CD14-positive monocyte (primary cell): ENCODE measurements around the gene PKDCC. TPM values are rescaled to one million over a fixed set of nuclear protein-coding genes. Genes with fewer than 3 reads are reported as not detected.

ENCODE experiments used
- DNase-seq, 3 donors: peaks; one replicate each; pipeline ENCODE4 v3.0.0-alpha.2; 2011 to 2022
- H2AFZ ChIP-seq: 2 replicates; pipeline ENCODE4 v1.6.0; 2012; ENCODE audit warnings: mild to moderate bottlenecking, low read depth, low read length, inconsistent platforms; ENCODE audit not compliant: insufficient read depth, poor library complexity, severe bottlenecking
- H3K27ac ChIP-seq, 2 donors: 1 replicate in 1 of 2; 2 replicates in 1 of 2; pipeline ENCODE4 v1.5.1; 2012 to 2013; ENCODE audit warnings: low read length in 2 of 2, control low read depth in 1 of 2, inconsistent platforms in 1 of 2, low read depth in 1 of 2, mild to moderate bottlenecking in 1 of 2
- H3K27me3 ChIP-seq, 2 donors: one replicate each; pipeline versions ENCODE4 v1.6.0 to v1.6.1; 2011 to 2013; ENCODE audit warnings: low read length in 2 of 2; ENCODE audit not compliant: control insufficient read depth in 2 of 2, insufficient read depth in 2 of 2
- H3K36me3 ChIP-seq, 2 donors: replicated peaks in 1 of 2; 1 replicate in 1 of 2; 2 replicates in 1 of 2; pipeline versions ENCODE4 v1.5.1 to v1.6.1; 2012 to 2013; ENCODE audit warnings: low read length in 2 of 2, control low read depth in 1 of 2, inconsistent platforms in 1 of 2, mild to moderate bottlenecking in 1 of 2; ENCODE audit not compliant: insufficient read depth in 2 of 2, control insufficient read depth in 1 of 2
- H3K4me1 ChIP-seq, 2 donors: 1 replicate in 1 of 2; 2 replicates in 1 of 2; pipeline versions ENCODE4 v1.5.1 to v1.6.1; 2012 to 2013; ENCODE audit warnings: low read length in 2 of 2, control low read depth in 1 of 2, inconsistent platforms in 1 of 2, mild to moderate bottlenecking in 1 of 2, moderate library complexity in 1 of 2; ENCODE audit not compliant: insufficient read depth in 2 of 2, control insufficient read depth in 1 of 2
- H3K4me2 ChIP-seq: replicated peaks from 2 replicates; pipeline ENCODE3; 2012; ENCODE audit warnings: low read length, moderate library complexity, mild to moderate bottlenecking; ENCODE audit not compliant: poor library complexity, severe bottlenecking; ENCODE audit errors: extremely low read depth
- H3K4me3 ChIP-seq, 3 experiments: fragments of 200-600 bp in 1 of 3; sonication (generic) in 1 of 3; replicated peaks in 1 of 3; 1 replicate in 2 of 3; 2 replicates in 1 of 3; pipeline ENCODE4 v1.5.1; 2011 to 2013; ENCODE audit warnings: low read length in 3 of 3, mild to moderate bottlenecking in 3 of 3, control low read depth in 2 of 3, low read depth in 2 of 3, inconsistent platforms in 1 of 3, moderate library complexity in 1 of 3
- H3K79me2 ChIP-seq: 2 replicates; pipeline ENCODE4 v1.6.0; 2012; ENCODE audit warnings: mild to moderate bottlenecking, control low read depth, inconsistent platforms, low read length, moderate library complexity; ENCODE audit not compliant: insufficient read depth
- H3K9ac ChIP-seq: 2 replicates; pipeline ENCODE4 v1.6.0; 2017; ENCODE audit warnings: low read length, mild to moderate bottlenecking; ENCODE audit not compliant: insufficient read depth, poor library complexity, severe bottlenecking
- H3K9me3 ChIP-seq, 2 donors: replicated peaks in 1 of 2; 1 replicate in 1 of 2; 2 replicates in 1 of 2; pipeline versions ENCODE4 v1.5.1 to v1.6.1; 2012 to 2013; ENCODE audit warnings: low read length in 2 of 2, control low read depth in 1 of 2; ENCODE audit not compliant: control insufficient read depth in 1 of 2, insufficient read depth in 1 of 2
- H4K20me1 ChIP-seq: 2 replicates; pipeline ENCODE4 v1.6.0; 2012; ENCODE audit warnings: mild to moderate bottlenecking, low read length, control low read depth, moderate library complexity; ENCODE audit not compliant: insufficient read depth
- H3K27ac Mint-ChIP-seq, 7 donors: one replicate each; pipeline ENCODE4 v1.8.0; 2020; ENCODE audit warnings: mild to moderate bottlenecking in 7 of 7, mixed read lengths in 7 of 7, moderate library complexity in 6 of 7, inconsistent platforms in 2 of 7
- H3K27me3 Mint-ChIP-seq, 3 donors: one replicate each; pipeline ENCODE4 v1.8.0; 2021 to 2022; ENCODE audit warnings: low read depth in 3 of 3, mild to moderate bottlenecking in 3 of 3, mixed read lengths in 3 of 3, moderate library complexity in 3 of 3, inconsistent platforms in 1 of 3
- H3K36me3 Mint-ChIP-seq, 2 donors: one replicate each; pipeline ENCODE4 v1.8.0; 2020; ENCODE audit warnings: mixed read lengths in 2 of 2, inconsistent platforms in 1 of 2, mild to moderate bottlenecking in 1 of 2
- H3K4me1 Mint-ChIP-seq: one replicate; pipeline ENCODE4 v1.8.0; 2020; ENCODE audit warnings: mild to moderate bottlenecking, mixed read lengths
- H3K4me3 Mint-ChIP-seq, 2 donors: one replicate each; pipeline ENCODE4 v1.8.0; 2020; ENCODE audit warnings: mild to moderate bottlenecking in 2 of 2, mixed read lengths in 2 of 2, moderate library complexity in 1 of 2
- H3K9me3 Mint-ChIP-seq, 7 donors: one replicate each; pipeline ENCODE4 v1.8.0; 2020 to 2022; ENCODE audit warnings: mixed read lengths in 7 of 7, mild to moderate bottlenecking in 6 of 7, moderate library complexity in 6 of 7, inconsistent platforms in 2 of 7
- CTCF ChIP-seq: fragments of 200-600 bp; IDR thresholded peaks from one replicate; pipeline ENCODE4 v1.8.0; 2022; ENCODE audit warnings: antibody characterized with exemption, mild to moderate bottlenecking
- WGBS: methylation state at CpG from one replicate; pipeline ENCODE4 v1.1.5; 2013; ENCODE audit warnings: missing lambda C conversion rate; ENCODE audit not compliant: insufficient coverage; 5-methylcytosine and 5-hydroxymethylcytosine counted together
- intact Hi-C, 2 donors: fragments of 100-400 bp; cut with micrococcal nuclease; formaldehyde crosslinking; loops; one replicate each; pipeline versions ENCODE4 v1.15.0 to v1.15.1; 2023
- polyA plus RNA-seq, 3 donors: library from polyadenylated mRNA; depleted of rRNA in 1 of 3; unstranded in 2 of 3; stranded (reverse) in 1 of 3; fragments of 300-500 nt in 2 of 3; fragments of >200 nt in 1 of 3; fragmentation: Illumina TruSeq in 2 of 3; gene quantifications; 1 replicate in 2 of 3; 2 replicates in 1 of 3; pipeline ENCODE4 v1.2.3, GENCODE V29; 2012 to 2021

PKDCC gene
- polyA plus RNA-seq, 3 donors, result not detected

GRCh38 chr2:42072349-42073118, 24.7 kb downstream of the PKDCC start:
- no peaks in the 10 kb centered on the region for H3K36me3 Mint-ChIP-seq
- WGBS, result 94% methylated on average over 9 of the region's 13 CpGs
- H3K27ac Mint-ChIP-seq, result peak overlapping the region in 3 of 7 donors; percentile 32 to 52 (median 48)
- no peaks in the 10 kb centered on the region for H3K9me3 ChIP-seq
- no peaks in the 10 kb centered on the region for H4K20me1 ChIP-seq
- no peak overlapping the region for H3K4me3 ChIP-seq
- H2AFZ ChIP-seq, result no peak overlapping the region
- H3K4me2 ChIP-seq, result no peak overlapping the region
- TF ChIP-seq CTCF, result no peak
- H3K79me2 ChIP-seq, result no peaks in the 10 kb centered on the region
- no peak overlapping the region for H3K27ac ChIP-seq
- no peak overlapping the region for H3K9ac ChIP-seq
- no peak for DNase-seq
- H3K4me1 ChIP-seq, result no peaks in the 10 kb centered on the region
- H3K9me3 Mint-ChIP-seq, result no peaks in the 10 kb centered on the region
- no peaks in the 10 kb centered on the region for H3K36me3 ChIP-seq
- peaks cover 4 to 18% (median 14%) of the 10 kb centered on the region in 3 donors for H3K27me3 Mint-ChIP-seq
- H3K27me3 ChIP-seq, result no peaks in the 10 kb centered on the region
- H3K4me1 Mint-ChIP-seq, result peaks cover 8% of the 10 kb centered on the region
- intact Hi-C loops, result no loop called here
- H3K4me3 Mint-ChIP-seq, result peak overlapping the region in 1 of 2 donors; percentile 20

- peaks cover 8% of the 10 kb centered on the region for H3K4me1 Mint-ChIP-seq
- DNase-seq, result no peak
- H4K20me1 ChIP-seq, result no peaks in the 10 kb centered on the region
- no peak for TF ChIP-seq CTCF
- H3K27me3 ChIP-seq, result no peaks in the 10 kb centered on the region
- no peaks in the 10 kb centered on the region for H3K36me3 ChIP-seq
- 100% methylated on average over 2 of the region's 2 CpGs for WGBS
- H3K27ac ChIP-seq, result no peak overlapping the region
- peak overlapping the region in 1 of 7 donors; percentile 11 for H3K27ac Mint-ChIP-seq
- intact Hi-C loops, result no loop called here
- H3K4me3 Mint-ChIP-seq, result no peak overlapping the region
- no peaks in the 10 kb centered on the region for H3K4me1 ChIP-seq
- H2AFZ ChIP-seq, result no peak overlapping the region
- H3K36me3 Mint-ChIP-seq, result no peaks in the 10 kb centered on the region
- no peaks in the 10 kb centered on the region for H3K79me2 ChIP-seq
- no peak overlapping the region for H3K9ac ChIP-seq
- no peaks in the 10 kb centered on the region for H3K9me3 Mint-ChIP-seq
- H3K4me3 ChIP-seq, result no peak overlapping the region
- H3K9me3 ChIP-seq, result no peaks in the 10 kb centered on the region
- no peak overlapping the region for H3K4me2 ChIP-seq
- H3K27me3 Mint-ChIP-seq, result peaks cover 4 to 15% (median 10%) of the 10 kb centered on the region in 3 donors
Measured at GRCh38 chr2:42073739-42074503, 26.1 kb downstream of the PKDCC start.
